Type B pancreatic cell (in vitro differentiated cells): ENCODE data around the gene KRT78. TPM values are rescaled to one million over a fixed set of nuclear protein-coding genes. Genes with fewer than 3 reads are reported as not detected.

Source experiments
- DNase-seq: peaks from one replicate; pipeline ENCODE4 v3.0.0; 2021; ENCODE audit warnings: mixed read lengths; ENCODE audit not compliant: unreplicated experiment; ENCODE audit errors: extremely low spot score
- H3K27ac Mint-ChIP-seq: 2 replicates; pipeline ENCODE4 v1.8.0; 2021; ENCODE audit warnings: mild to moderate bottlenecking, mixed read lengths
- H3K27me3 Mint-ChIP-seq: 2 replicates; pipeline ENCODE4 v1.8.0; 2021; ENCODE audit warnings: mixed read lengths
- H3K36me3 Mint-ChIP-seq: 2 replicates; pipeline ENCODE4 v1.8.0; 2021; ENCODE audit warnings: mixed read lengths
- H3K4me1 Mint-ChIP-seq: one replicate; pipeline ENCODE4 v1.8.0; 2021; ENCODE audit warnings: mixed read lengths; ENCODE audit not compliant: unreplicated experiment
- H3K4me3 Mint-ChIP-seq: 2 replicates; pipeline ENCODE4 v1.8.0; 2021; ENCODE audit warnings: mild to moderate bottlenecking, mixed read lengths
- H3K9me3 Mint-ChIP-seq: 2 replicates; pipeline ENCODE4 v1.8.0; 2021; ENCODE audit warnings: mixed read lengths
- CTCF ChIP-seq: fragments of 200-600 bp; sonication (generic); conservative IDR thresholded peaks from 2 replicates; pipeline ENCODE4 v1.5.0; 2021; ENCODE audit warnings: antibody characterized with exemption, mild to moderate bottlenecking
- total RNA-seq: library from RNA; stranded (reverse); gene quantifications from 2 replicates; pipeline ENCODE4 v1.2.1, GENCODE V29; 2021; ENCODE audit warnings: low replicate concordance

KRT78 gene
- total RNA-seq, 1 donor from 2014 or later = 14.7 TPM

- no peaks in the 10 kb centered on the region for H3K9me3 Mint-ChIP-seq
- peaks cover 31% of the 10 kb centered on the region for H3K4me1 Mint-ChIP-seq
- peaks cover 15% of the 10 kb centered on the region for H3K27me3 Mint-ChIP-seq
- no peak for TF ChIP-seq CTCF
- H3K36me3 Mint-ChIP-seq = no peaks in the 10 kb centered on the region
- no peak for DNase-seq
- H3K27ac Mint-ChIP-seq = peak overlapping the region; percentile 80
- H3K4me3 Mint-ChIP-seq = peak overlapping the region; percentile 52
Measured at GRCh38 chr12:52878507-52879393, 30.0 kb upstream of the KRT78 start.

DNA sequence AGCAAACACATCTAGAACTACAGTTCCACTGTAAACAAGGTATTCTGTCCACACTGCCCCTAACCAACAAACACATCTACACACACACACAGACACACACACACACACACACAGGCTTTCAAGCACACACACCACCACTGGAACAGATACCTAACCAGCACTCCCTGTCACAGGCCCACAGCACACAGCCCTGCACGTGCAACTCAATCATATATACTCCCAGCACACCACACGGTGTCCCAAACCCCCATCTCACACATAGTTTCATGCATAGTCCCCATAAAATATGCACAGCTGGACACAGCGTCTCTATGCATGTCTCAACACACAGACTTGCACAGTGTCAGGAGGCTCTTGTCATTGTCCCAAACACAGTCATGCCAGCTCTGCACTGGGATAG, 28.4 kb upstream of the KRT78 start:
- Mint-ChIP-seq H3K9me3 (no peaks in the 10 kb centered on the region), H3K27me3 (peaks cover 25% of the 10 kb centered on the region), H3K27ac (peak overlapping the region; percentile 82), H3K36me3 (no peaks in the 10 kb centered on the region), H3K4me3 (peak overlapping the region; percentile 65), H3K4me1 (peaks cover 40% of the 10 kb centered on the region)
- no peak for DNase-seq
- no peak for TF ChIP-seq CTCF

- H3K36me3 Mint-ChIP-seq = no peaks in the 10 kb centered on the region
Measured at GRCh38 chr12:52876372-52876771, 27.6 kb upstream of the KRT78 start.

GRCh38 chr12:52874573-52875435, 26.0 kb upstream of the KRT78 start:
- no peaks in the 10 kb centered on the region for H3K36me3 Mint-ChIP-seq
- peaks cover 35% of the 10 kb centered on the region for H3K4me1 Mint-ChIP-seq
- H3K27me3 Mint-ChIP-seq = peaks cover 20% of the 10 kb centered on the region
- DNase-seq = no peak
- H3K9me3 Mint-ChIP-seq = no peaks in the 10 kb centered on the region
- no peak for TF ChIP-seq CTCF
- peak overlapping the region; percentile 76 for H3K4me3 Mint-ChIP-seq
- peak overlapping the region; percentile 97 for H3K27ac Mint-ChIP-seq

More at GRCh38 chr12:52876372-52876771, 27.6 kb upstream of the KRT78 start:
- Mint-ChIP-seq H3K4me3 (no peak overlapping the region), H3K4me1 (peaks cover 40% of the 10 kb centered on the region), H3K27ac (peak overlapping the region; percentile 97), H3K9me3 (no peaks in the 10 kb centered on the region), H3K27me3 (peaks cover 25% of the 10 kb centered on the region)
- no peak for DNase-seq
- TF ChIP-seq CTCF = no peak

DNA sequence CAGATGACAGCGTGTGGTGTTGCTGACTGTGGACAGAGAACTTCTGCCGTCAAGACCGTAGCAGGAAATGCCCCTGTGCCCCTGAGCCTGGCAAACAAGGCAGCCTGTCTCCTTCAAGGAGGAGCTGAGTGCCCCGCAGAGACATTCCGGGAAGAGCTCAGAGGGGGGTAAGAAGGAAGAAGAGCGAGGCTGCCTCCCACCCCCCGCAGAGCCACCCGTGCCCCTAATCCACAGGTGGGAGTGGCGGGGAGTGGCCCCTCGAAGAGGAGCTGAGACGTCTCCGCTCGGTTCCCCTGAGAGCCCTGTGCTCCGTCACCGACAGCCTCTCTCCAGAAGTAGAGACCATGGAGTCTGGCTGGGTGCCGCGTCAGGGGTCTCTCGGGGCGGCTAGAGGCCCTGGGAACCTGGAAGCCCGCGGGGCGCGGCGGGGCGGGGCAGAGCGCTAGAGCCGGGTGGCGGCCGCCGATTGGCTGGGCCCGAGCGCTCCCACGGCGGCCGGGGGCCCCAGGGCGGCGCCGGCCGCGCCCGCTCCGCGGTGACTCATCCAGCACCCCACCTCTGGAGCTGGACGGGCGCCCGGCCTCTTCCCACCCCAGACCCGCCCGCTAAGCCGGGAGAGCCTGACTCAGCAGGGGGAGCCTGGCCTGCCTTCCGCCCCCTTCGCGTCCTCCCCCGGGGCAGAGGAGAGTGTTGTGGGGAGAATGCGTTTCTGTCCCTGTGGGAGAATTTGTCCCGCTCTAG, 25.2 kb upstream of the KRT78 start:
- Mint-ChIP-seq H3K4me1 (peaks cover 34% of the 10 kb centered on the region), H3K27me3 (peaks cover 20% of the 10 kb centered on the region)

More for the DNA sequence above, 25.2 kb upstream of the KRT78 start:
- peak overlapping the region; percentile 76 for H3K4me3 Mint-ChIP-seq
- no peak for TF ChIP-seq CTCF
- no peak for DNase-seq
- H3K9me3 Mint-ChIP-seq = no peaks in the 10 kb centered on the region
- no peaks in the 10 kb centered on the region for H3K36me3 Mint-ChIP-seq
- H3K27ac Mint-ChIP-seq = peak overlapping the region; percentile 97
